GM10847 (cell line): ENCODE measurements around the gene RABL2B.

Source experiments
- POLR2A ChIP-seq: IDR thresholded peaks from 2 replicates; pipeline ENCODE4 v1.6.1; 2011; ENCODE audit not compliant: insufficient read length; ENCODE audit errors: extremely low read depth

RABL2B gene

DNA sequence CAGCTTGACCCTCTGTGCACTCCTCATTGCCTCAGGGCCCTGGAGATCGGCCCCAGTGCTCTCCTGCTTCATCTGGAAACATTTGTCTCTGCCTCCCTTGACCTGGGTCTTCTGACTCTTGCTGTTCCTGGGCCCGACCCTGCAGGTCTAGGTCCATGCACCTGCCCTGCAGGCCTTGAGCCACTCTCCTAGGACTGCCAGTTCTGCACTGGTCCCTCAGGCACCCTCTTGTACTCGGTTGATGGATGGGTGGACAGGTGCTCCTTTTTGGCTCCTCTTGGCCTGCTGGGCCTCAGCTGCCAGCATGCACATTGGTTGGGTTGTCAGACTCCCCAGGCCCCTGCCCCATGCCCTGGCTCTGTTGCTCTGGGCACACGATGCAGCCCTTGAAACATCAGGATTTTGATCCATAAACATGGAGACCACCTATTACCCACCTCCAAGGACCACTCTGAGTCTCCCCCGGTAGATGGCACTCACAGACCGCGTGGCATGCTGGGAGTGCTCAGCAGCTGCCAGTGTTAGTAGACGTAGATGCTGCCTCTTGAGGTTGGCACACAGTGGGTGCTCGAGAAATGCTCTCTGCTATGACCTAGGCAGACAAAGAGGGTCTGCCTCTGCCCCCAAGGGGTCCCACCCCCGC lies 65.6 kb downstream of the RABL2B start:
- TF ChIP-seq POLR2A, result no peak
